C1 segment of cervical spinal cord (tissue), 14 donors: ENCODE measurements around the gene DNAH5.
"Not testable (repeated sequence)": the region's sequence is repeated elsewhere in the genome, so short reads cannot be mapped to it uniquely, and the experiment has no call there.

Experiments
- DNase-seq, 14 donors: peaks; one replicate each; lab custom pipeline; 2025; lab: John Stamatoyannopoulos, UW

DNAH5 gene

GRCh38 chr5:13944560-13945199 lies at the start of gene DNAH5:
Gene DNAH5 (minus strand): TSS chr5:13944688. CDS start chr5:13944438, 250 bp downstream.
- no peak for DNase-seq

- no peak for DNase-seq
Measured at GRCh38 chr5:13993926-13994325, 49.4 kb upstream of the DNAH5 start.

DNA sequence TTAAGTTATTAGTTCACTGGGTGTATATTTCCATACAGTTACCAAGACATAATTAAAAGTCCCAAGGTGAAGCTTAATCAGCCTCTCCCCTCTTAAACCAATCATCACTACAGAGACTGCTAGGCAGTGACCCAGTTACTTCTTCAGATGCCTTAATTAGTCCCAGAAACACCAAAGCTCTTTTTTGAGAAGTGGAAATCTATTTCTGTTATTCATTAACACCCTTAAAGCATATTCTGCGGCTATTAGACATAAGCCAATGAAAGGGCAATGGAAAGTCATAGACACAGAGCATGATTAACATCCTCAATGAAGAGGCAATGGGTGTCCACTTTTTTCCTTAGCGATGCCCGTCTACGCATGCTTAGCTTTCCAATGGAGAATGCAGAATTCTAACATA lies 48.3 kb upstream of the DNAH5 start:
- no peak for DNase-seq

DNA sequence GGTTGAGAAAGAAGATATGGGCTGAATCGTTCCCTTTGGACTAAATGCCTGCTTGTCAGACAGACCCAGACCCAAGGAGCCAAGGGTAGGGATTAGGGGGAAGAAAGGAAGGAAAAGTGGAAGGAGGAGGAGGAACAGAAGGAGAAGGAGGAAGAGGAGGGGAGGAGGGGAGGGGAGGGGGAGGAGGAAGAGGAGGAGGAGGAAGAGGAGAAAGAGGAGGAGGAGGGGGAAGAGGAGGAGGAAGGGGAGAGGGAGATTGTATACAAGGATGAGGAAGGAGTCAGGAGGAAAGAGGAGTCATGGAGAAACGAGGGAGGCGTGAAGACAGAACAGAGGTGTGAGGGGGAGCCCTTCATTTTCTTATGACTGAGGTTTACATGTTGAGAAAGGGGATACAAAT lies 46.9 kb upstream of the DNAH5 start:
- DNase-seq, result no peak

GRCh38 chr5:13990896-13991295 lies 46.4 kb upstream of the DNAH5 start:
- DNase-seq, result no peak

DNA sequence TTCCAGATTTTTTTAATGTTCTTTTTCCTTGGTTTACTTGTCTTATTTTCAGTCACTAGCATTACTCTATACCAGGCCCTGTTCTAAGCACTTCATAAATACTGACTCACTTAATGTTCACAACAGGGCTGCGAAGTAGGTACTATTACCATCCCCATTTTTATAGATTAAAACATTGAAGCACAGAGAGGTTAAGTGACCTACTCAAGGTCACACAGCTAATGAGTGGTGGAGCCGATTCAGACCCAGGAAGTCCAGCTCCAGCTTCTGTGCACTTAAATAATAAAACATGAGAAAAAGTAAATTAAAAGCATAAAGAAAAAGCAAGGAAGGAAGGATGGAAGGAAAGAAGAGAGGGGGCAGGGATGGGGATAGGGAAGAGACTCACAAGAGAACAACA lies 45.3 kb upstream of the DNAH5 start:
- no peak for DNase-seq

- peak in 5 of 14 donors; percentile 6 to 18 (median 16) for DNase-seq
Measured at GRCh38 chr5:13987843-13988464, 43.5 kb upstream of the DNAH5 start.

- no peak for DNase-seq
Measured at GRCh38 chr5:13985731-13986418, 41.4 kb upstream of the DNAH5 start.

DNA sequence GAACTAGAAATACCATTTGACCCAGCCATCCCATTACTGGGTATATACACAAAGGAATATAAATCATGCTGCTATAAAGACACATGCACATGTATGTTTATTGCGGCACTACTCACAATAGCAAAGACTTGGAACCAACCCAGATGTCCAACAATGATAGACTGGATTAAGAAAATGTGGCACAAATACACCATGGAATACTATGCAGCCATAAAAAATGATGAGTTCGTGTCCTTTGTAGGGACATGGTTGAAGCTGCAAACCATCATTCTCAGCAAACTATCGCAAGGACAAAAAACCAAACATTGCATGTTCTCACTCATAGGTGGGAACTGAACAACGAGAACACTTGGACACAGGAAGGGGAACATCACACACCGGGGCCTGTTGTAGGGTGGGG lies 40.4 kb upstream of the DNAH5 start:
- DNase-seq, result not testable (repeated sequence)

GRCh38 chr5:13976867-13977830 lies 32.7 kb upstream of the DNAH5 start:
- DNase-seq, result no peak

DNA sequence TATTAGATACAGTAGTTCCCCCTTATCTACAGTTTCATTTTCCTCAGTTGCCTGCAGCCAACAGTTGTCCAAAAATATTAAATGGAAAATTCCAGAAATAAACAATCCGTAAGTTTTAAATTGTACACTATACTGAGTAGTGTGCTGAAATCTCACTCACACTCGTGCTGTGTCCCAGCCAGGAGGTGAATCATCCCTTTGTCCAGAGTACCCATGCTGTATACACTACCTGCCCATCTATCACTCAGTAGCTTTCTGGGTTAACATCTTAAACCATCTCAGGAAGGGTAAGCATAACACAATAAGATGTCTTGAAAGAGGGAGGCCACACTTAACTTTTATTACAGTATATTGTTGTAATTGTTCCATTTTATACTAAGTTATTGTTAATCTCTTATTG lies 31.7 kb upstream of the DNAH5 start:
- no peak for DNase-seq

GRCh38 chr5:13975246-13975645 lies 30.8 kb upstream of the DNAH5 start:
- DNase-seq, result no peak

GRCh38 chr5:13973724-13974123 lies 29.2 kb upstream of the DNAH5 start:
- no peak for DNase-seq

DNA sequence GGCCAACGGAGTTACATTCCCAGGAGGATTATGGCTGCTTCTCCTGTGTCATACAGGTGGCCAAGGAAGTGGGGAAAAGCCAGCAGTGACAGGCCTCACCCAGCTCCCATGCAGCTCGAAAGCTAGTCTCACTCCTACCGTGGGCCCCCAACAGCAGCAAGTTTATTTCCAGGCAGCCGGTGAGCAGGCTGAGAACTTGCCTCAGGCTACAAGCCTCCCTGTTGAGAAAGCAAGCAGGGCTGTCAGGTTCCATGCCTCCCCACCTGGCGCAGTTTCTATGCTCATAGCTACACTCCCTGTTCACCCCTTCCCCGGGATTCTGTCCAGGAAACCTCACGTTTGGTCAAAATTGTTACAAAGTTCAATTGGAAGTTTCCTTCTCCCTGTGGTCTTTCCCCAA lies 27.5 kb upstream of the DNAH5 start:
- no peak for DNase-seq

DNA sequence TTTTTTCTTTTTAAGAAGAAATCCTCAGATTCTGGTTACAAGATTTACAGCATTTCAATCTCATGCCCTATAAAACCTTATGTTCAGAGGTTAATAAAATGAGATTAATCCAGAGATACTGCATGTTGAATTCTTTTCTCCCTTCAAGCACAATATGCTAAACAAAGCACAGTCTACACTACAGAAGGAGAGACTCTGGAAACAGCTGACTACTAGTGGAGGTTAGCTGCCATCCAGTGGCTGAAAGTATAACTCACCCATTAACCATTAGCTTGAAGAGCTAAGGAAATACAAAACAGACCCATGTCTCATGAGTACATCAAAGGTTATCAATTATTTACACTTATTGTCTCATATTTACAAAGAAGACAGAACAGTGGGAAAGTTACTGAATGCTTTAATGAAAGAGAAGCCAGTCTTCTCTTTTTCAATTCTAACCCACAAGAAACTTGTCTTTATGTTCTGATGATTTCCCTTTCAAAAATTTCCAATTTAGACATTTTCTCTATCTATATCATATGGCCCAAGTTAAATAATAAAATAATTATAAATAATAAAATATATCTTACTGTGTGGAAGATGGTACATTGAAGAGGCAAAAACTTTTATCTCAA lies 12.7 kb upstream of the DNAH5 start:
- DNase-seq, result peak in 3 of 14 donors; percentile 2 to 57 (median 4)

GRCh38 chr5:13956471-13956870 lies 12.0 kb upstream of the DNAH5 start:
- DNase-seq, result no peak

GRCh38 chr5:13955896-13956295 lies 11.4 kb upstream of the DNAH5 start:
- DNase-seq, result no peak

DNA sequence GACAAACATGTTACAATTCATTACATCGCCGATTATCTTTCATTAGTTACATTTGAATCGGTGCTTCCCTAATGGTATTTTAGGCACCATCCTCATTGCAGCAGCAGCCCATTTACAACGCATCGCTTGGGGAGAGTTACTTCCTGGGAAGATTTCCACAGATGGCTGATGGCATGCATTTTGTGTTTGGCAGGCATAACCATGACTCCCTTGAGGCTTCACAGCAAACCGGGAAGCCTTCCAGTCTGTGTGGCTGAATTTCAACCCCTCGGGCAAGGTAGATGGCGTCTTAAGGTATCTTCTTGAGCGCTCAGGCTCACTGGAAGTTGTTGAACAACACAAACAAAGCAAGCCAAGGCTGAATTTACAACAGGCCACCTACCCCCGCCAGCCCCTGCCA lies 1.6 kb upstream of the DNAH5 start:
- peak in 2 of 14 donors; percentile 9 to 45 for DNase-seq

DNA sequence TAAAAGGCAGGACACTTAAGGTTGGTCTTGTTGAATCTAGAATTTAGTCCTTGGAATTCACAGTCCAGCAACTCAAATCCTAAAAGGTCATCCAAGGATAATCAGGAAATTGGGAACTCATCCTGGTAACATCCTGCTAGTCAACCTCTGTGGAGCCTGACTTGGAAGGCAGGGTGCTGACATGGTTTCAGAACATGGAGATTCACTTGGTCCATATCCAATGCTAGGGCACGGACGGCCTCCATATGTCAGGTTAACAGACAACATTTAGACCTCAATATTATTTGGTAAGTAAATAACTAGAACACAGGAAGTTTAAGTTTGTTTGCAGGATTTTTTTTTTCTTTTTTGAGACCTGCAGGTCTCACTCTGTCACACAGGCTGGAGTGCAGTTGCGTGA lies 783 bp upstream of the DNAH5 start:
- peak in 1 of 14 donors; percentile 3 for DNase-seq

DNA sequence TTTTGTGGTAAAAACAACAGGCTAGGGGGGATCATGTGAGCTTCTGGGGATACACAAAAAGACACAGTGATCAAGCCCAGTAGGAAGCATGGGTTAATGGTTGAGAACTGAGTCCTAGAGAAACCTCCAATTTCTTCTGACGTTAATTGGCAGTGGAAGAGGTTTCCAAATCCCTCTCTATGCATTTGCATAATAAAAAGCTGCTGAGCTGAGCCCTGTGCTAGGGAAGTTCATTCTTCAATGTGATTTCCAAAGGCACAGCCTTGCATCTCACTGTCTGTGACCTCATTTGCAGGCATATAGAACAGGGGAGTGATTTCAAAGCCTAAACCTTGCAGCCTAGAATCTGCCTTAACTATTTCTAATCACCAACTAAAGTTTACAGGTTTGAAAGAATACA lies 812 bp downstream of the DNAH5 start:
- no peak for DNase-seq

DNA sequence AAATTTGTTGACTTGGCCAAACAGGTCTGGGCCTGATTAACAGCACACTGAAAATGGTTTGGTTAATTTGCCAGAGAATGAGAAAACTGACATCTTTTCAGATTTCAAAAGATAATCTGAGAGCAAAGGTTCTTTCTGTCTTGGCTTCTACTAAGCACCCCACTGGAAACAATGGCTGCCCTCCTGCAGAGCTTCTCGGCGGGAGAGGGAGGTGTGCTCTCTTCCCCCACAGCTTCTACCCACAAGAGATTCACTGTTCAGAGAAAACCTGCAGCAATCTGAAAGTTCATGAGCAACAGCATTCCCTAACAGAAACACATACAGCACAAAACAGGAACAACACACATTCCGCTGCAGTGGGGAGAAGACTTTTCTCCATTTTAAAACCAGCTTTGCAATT lies 3.0 kb downstream of the DNAH5 start:
- DNase-seq, result no peak
